HepG2 (cell line): ENCODE measurements around the gene TIAM2.

Experiments
- CTCF ChIP-seq: sonication (generic); formaldehyde crosslinking; IDR thresholded peaks from 2 replicates; pipeline ENCODE4 v1.5.0; 2020; ENCODE audit warnings: mild to moderate bottlenecking, missing genetic modification reagents, moderate library complexity
- NR2C2 ChIP-seq: sonication (generic); formaldehyde crosslinking; IDR thresholded peaks from 2 replicates; pipeline ENCODE4 v1.4.0; 2020; ENCODE audit warnings: missing genetic modification reagents, mild to moderate bottlenecking, moderate library complexity, borderline replicate concordance
- SATB2 ChIP-seq: sonication (generic); formaldehyde crosslinking; IDR thresholded peaks from 2 replicates; pipeline ENCODE4 v1.5.0; 2020; ENCODE audit warnings: missing genetic modification reagents

- TF ChIP-seq CTCF (CRISPR knock-in tag) (no peak), NR2C2 (CRISPR knock-in tag) (no peak), SATB2 (CRISPR knock-in tag) (no peak)
Measured at GRCh38 chr6:155247618-155248007, 252.5 kb downstream of the TIAM2 start.
